WI38 (cell line): ENCODE results near the gene SETD1B.
A peak's percentile ranks its signal among the peaks of the same experiment; 100 is the strongest.
"Not testable (repeated sequence)": the region's sequence is repeated elsewhere in the genome, so short reads cannot be mapped to it uniquely, and the experiment has no call there.

Source experiments
- H3K4me3 ChIP-seq: 2 replicates; pipeline ENCODE4 v1.5.1; 2011; ENCODE audit warnings: low read depth, mild to moderate bottlenecking, control low read depth, low read length
- TF ChIP-seq, protein P1 (sequence below): IDR thresholded peaks from 2 replicates; pipeline ENCODE4 v1.5.1; 2012; ENCODE audit warnings: low read depth, mild to moderate bottlenecking, control low read depth, low read length

The SETD1B gene

DNA sequence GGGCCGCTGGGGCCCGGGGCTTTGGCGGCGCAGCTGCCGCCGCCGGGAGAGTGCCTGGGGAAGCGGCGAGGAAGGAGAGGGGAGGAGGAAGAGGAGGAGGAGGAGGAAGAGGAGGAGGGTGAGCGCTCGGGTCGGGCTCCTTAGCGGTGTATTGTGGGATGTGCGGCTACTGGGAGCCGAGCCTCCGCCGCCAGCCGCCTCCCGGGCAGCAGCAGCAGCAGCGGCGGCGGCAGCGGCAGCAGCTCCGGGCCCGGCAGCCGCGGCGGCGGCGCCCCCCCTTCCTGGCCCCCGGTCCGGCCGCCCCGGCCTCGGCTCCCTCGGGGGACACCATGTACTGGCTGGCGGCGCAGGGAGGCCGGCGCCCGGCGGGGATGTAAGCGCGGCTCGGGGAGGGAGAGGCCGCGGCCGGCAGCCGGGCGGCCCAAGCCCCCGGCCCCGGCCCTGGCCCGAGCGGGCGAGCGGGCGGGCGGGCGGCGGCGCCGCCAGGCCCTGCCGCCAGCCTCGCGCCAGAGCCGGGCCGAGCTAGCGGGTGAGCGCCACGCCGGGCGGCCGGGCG, at the start of gene SETD1B:
SETD1B (plus strand) TSS at position 149 of the 556 bp plus-strand sequence. CDS start 729 bp downstream, outside the sequence.
- H3K4me3 ChIP-seq = peak within 1 kb of the TSS; percentile 80
- TF ChIP-seq, protein P1, sequence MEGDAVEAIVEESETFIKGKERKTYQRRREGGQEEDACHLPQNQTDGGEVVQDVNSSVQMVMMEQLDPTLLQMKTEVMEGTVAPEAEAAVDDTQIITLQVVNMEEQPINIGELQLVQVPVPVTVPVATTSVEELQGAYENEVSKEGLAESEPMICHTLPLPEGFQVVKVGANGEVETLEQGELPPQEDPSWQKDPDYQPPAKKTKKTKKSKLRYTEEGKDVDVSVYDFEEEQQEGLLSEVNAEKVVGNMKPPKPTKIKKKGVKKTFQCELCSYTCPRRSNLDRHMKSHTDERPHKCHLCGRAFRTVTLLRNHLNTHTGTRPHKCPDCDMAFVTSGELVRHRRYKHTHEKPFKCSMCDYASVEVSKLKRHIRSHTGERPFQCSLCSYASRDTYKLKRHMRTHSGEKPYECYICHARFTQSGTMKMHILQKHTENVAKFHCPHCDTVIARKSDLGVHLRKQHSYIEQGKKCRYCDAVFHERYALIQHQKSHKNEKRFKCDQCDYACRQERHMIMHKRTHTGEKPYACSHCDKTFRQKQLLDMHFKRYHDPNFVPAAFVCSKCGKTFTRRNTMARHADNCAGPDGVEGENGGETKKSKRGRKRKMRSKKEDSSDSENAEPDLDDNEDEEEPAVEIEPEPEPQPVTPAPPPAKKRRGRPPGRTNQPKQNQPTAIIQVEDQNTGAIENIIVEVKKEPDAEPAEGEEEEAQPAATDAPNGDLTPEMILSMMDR = no peak

DNA sequence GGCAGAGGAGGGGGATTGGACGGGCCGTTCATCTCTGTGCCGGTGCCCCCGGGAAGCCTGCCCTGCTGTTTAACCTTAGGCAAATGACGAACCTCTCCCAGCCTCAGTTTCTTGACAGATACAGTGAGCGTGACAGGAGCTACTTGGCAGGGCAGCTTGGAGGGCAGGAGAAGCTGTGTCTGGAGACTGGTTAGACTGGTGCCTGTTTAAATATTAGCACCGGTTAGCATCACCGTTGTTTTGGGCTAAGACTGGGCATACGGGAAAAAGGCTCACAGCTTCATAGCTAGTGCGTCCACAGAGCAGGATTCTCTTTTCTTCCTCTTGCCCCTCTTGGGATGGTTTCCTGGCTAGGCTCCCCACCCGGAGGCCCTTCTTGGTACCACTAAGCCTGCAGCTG, 49.0 kb upstream of the SETD1B start:
- H3K4me3 ChIP-seq = no peak overlapping the region
- TF ChIP-seq, protein P1 = no peak

DNA sequence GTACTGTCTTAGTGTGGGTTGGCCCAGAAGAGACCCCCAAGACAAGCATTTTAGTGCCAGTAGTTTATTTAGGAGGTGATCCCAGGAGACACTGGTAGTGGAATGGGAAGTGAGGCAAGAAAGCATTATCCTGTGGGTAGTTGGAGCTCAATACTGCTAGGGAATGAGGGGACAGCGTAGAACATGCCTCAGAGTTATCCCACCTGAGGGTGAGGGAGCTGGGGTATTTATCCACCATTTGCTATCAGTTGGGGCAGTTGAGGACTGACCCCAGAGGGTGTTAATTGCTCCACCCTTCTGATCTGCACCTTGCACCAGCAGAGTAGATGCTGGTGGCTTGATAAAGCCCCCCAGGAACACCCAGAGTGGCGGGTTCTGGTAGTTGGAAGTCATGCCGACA, 48.2 kb upstream of the SETD1B start:
- H3K4me3 ChIP-seq = no peak overlapping the region
- TF ChIP-seq, protein P1 = no peak

DNA sequence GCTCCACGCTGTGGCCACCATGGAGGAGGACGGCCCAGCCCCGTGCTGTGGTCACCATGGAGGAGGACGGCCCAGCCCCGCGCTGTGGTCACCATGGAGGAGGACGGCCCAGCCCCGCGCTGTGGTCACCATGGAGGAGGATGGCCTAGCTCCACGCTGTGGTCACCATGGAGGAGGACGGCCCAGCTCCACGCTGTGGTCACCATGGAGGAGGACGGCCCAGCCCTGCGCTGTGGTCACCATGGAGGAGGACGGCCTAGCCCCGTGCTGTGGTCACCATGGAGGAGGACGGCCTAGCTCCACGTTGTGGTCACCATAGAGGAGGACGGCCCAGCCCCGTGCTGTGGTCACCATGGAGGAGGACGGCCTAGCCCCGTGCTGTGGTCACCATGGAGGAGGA, 45.3 kb upstream of the SETD1B start:
- H3K4me3 ChIP-seq = not testable (repeated sequence)

DNA sequence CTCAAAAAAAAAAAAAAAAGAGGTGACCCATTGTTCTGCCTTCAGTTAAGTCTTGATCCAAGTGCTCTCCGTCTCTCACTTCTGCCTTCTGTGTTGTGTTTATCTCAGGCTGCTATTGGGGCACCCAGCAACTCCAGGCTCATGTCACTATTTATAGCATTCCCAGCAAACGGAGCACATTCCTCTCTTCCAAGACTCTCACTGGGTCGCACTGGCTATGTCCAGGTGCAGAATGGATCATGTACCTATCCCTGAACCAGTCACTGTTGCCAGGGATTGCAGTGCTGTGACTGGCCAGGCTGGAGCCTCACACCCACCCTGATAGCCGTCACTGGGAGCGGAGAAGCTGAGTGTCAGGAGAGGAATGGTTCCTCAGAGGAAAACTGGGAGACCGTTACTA, 41.5 kb upstream of the SETD1B start:
- H3K4me3 ChIP-seq = no peak overlapping the region
- TF ChIP-seq, protein P1 = no peak

DNA sequence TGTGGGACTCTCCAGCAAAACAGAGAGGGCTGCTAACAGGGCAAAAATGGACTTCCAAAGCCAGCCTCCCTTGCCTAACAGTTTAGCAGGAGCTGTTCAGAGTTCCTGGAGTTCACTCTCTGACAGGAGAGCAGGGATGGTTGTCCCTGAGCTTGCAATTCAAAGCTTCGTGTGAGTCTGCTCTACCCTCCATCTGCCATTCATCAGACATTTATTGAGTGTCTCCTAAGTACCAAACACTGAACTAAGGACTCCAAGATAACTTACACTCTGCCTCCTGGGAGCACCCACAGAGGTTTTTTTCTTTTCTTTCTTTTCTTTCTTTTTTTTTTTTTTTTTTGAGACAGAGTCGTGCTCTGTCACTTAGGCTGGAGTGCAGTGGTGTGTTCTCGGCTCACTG, 39.0 kb upstream of the SETD1B start:
- TF ChIP-seq, protein P1 = no peak
- no peak overlapping the region for H3K4me3 ChIP-seq

DNA sequence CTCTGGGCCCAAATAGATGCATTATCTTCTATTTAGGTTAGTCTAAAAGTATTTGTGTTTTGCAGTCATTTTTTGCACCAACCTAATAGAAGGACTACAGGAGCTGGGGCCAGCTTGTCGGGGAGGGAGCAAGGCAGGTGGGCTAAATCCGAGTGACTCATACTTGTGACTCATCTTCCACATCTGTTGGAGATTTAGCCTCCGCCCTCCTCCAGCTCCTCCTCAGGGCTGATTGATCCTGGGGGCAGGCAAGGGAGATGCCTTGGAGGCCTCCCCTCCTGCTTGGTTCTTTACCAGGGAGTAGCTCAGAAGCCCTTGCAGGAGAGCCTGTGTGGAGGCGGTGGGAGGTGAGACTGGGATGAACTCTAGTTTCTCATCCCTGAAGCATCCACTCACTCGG, 38.2 kb upstream of the SETD1B start:
- H3K4me3 ChIP-seq = no peak overlapping the region
- TF ChIP-seq, protein P1 = no peak
